Panc1 (cell line): Measurements from ENCODE around the gene SMYD4. TPM values are rescaled to one million over a fixed set of nuclear protein-coding genes. Genes with fewer than 3 reads are reported as not detected.

Experiments
- ATAC-seq: fragments of 200-7000 bp; cut with Tn5 transposase; 2 replicates; pipeline ENCODE4 v1.9.1; 2020; ENCODE audit warnings: mild to moderate bottlenecking, moderate library complexity
- BruUV-seq: library from RNA; stranded (reverse); fragments of 400-500 nt; replicated peaks from 2 replicates; lab custom pipeline; 2021; lab: Mats Ljungman, UMichigan
- CTCF ChIA-PET: fragments of 300-600 bp; sonication (Branson Sonifier 250); formaldehyde crosslinking; loops from one replicate; lab custom pipeline; 2022; ENCODE audit warnings: antibody characterized with exemption; lab: Charles Lee
- POLR2A ChIA-PET: fragments of 300-600 bp; sonication (Branson Sonifier 250); formaldehyde crosslinking; loops from one replicate; lab custom pipeline; 2022; ENCODE audit warnings: antibody characterized with exemption; lab: Charles Lee
- DNase-seq: peaks from one replicate; pipeline ENCODE4 v3.0.0-alpha.2; 2010; ENCODE audit warnings: low read depth, low spot score
- H3K27ac ChIP-seq: 2 replicates; pipeline ENCODE4 v1.5.1; 2011; ENCODE audit warnings: mild to moderate bottlenecking, low read length, inconsistent platforms
- H3K27me3 ChIP-seq: fragments of 200-500 bp; sonication (Bioruptor generic); 2 replicates; pipeline ENCODE4 v1.6.0; 2014; ENCODE audit warnings: low read length, inconsistent platforms; ENCODE audit not compliant: control insufficient read depth, insufficient read depth
- H3K36me3 ChIP-seq: fragments of 200-500 bp; sonication (Bioruptor generic); 2 replicates; pipeline ENCODE4 v1.5.1; 2014; ENCODE audit warnings: inconsistent platforms, mild to moderate bottlenecking, low read length, moderate library complexity; ENCODE audit not compliant: control insufficient read depth, insufficient read depth
- H3K4me1 ChIP-seq: 2 replicates; pipeline ENCODE4 v1.5.1; 2011; ENCODE audit warnings: inconsistent platforms, mild to moderate bottlenecking, low read length, moderate library complexity; ENCODE audit not compliant: control insufficient read depth, insufficient read depth
- H3K4me3 ChIP-seq, 2 experiments: 2 replicates each; pipeline ENCODE4 v1.5.1; 2011 to 2012; ENCODE audit warnings: low read depth in 2 of 2, low read length in 2 of 2, mild to moderate bottlenecking in 2 of 2, inconsistent platforms in 1 of 2, moderate library complexity in 1 of 2
- H3K9me3 ChIP-seq: fragments of 200-500 bp; sonication (Bioruptor generic); 2 replicates; pipeline ENCODE4 v1.5.1; 2014; ENCODE audit warnings: low read depth, mild to moderate bottlenecking, inconsistent platforms, low read length, moderate library complexity; ENCODE audit not compliant: control insufficient read depth, insufficient read depth
- CTCF ChIP-seq: fragments of 450-650 bp; IDR thresholded peaks from 2 replicates; pipeline ENCODE4 v1.5.1; 2017; ENCODE audit warnings: mild to moderate bottlenecking
- POLR2AphosphoS5 ChIP-seq: IDR thresholded peaks from 2 replicates; pipeline ENCODE4 v1.6.1; 2012; ENCODE audit warnings: mild to moderate bottlenecking, low read depth, low read length, moderate library complexity
- REST ChIP-seq, 2 experiments: IDR thresholded peaks; 2 replicates each; pipeline ENCODE4 v1.6.1; 2011 to 2012; ENCODE audit warnings: low read depth in 2 of 2, control low read depth in 1 of 2, low read length in 1 of 2, mild to moderate bottlenecking in 1 of 2, moderate library complexity in 1 of 2; ENCODE audit not compliant: insufficient read depth in 1 of 2
- SIN3A ChIP-seq: IDR thresholded peaks from 2 replicates; pipeline ENCODE4 v1.6.1; 2012; ENCODE audit warnings: low read depth, mild to moderate bottlenecking, low read length, moderate library complexity, borderline replicate concordance; ENCODE audit not compliant: insufficient read depth
- TCF7L2 ChIP-seq: IDR thresholded peaks from 2 replicates; pipeline ENCODE4 v1.6.1; 2011; ENCODE audit warnings: mild to moderate bottlenecking, low read depth, low read length, inconsistent platforms
- in situ Hi-C: cut with HindIII; loops from 2 replicates; pipeline ENCODE4 v1.10.0; 2016; ENCODE audit warnings: low sequenced_read_pairs, low pct_unique_long_range_greater_than_20kb
- intact Hi-C: fragments of 100-400 bp; cut with micrococcal nuclease; formaldehyde crosslinking; loops from one replicate; pipeline ENCODE4 v1.10.0; 2022; ENCODE audit not compliant: unreplicated experiment
- total RNA-seq: library from RNA; stranded (reverse); gene quantifications from one replicate; pipeline ENCODE4 v1.2.1, GENCODE V29; 2021; ENCODE audit not compliant: unreplicated experiment

The SMYD4 gene
- total RNA-seq, 1 experiment from 2014 or later, result 17.1 TPM

- CTCF ChIA-PET, result no interaction called here
- no TSS peak for BruUV-seq
- H3K27ac ChIP-seq, result no peak overlapping the region
- in situ Hi-C loops (no loop called here), intact Hi-C loops (no loop called here)
- TF ChIP-seq SIN3A (no peak), TCF7L2 (no peak), REST (IDR thresholded peaks at IDR 0.05; ENCODE audit: insufficient read depth in 1 of 2, low read depth in 2 of 2, low read length in 1 of 2) (no peak), POLR2AphosphoS5 (no peak), CTCF (no peak)
- no peaks in the 10 kb centered on the region for H3K9me3 ChIP-seq
- ATAC-seq, result no peak
- no peaks in the 10 kb centered on the region for H3K27me3 ChIP-seq
- H3K4me1 ChIP-seq, result peaks cover 5% of the 10 kb centered on the region; the same call in 1 of the 2 replicates
- no peak for DNase-seq
- no peaks in the 10 kb centered on the region for H3K36me3 ChIP-seq
- POLR2A ChIA-PET, result no interaction called here
- no peak overlapping the region for H3K4me3 ChIP-seq
These were observed 75.1 kb downstream of the SMYD4 start for GRCh38 chr17:1754430-1755112.

- H3K9me3 ChIP-seq, result no peaks in the 10 kb centered on the region
- TF ChIP-seq TCF7L2 (no peak), REST (IDR thresholded peaks at IDR 0.05; ENCODE audit: insufficient read depth in 1 of 2, low read depth in 2 of 2, low read length in 1 of 2) (no peak), SIN3A (no peak), CTCF (no peak), POLR2AphosphoS5 (no peak)
- in situ Hi-C loops (no loop called here), intact Hi-C loops (no loop called here)
- H3K4me3 ChIP-seq, result no peak overlapping the region
- H3K27me3 ChIP-seq, result no peaks in the 10 kb centered on the region
- H3K27ac ChIP-seq, result no peak overlapping the region
- ChIA-PET POLR2A (interaction anchor here (0.6 kb wide), 1 partner anchor 38 kb away, joined by 4 read pairs; no protein-coding TSS in a partner anchor), CTCF (interaction anchor here (0.6 kb wide), 1 partner anchor 28 kb away, joined by 3 read pairs; no protein-coding TSS in a partner anchor)
- H3K4me1 ChIP-seq, result peaks cover 5% of the 10 kb centered on the region; the same call in 1 of the 2 replicates
- no peaks in the 10 kb centered on the region for H3K36me3 ChIP-seq
- no TSS peak for BruUV-seq
- DNase-seq (no peak), ATAC-seq (no peak; the same call in 1 of the 2 replicates)
These were observed 75.8 kb downstream of the SMYD4 start for GRCh38 chr17:1753767-1754429.
